WTC11 (cell line): ENCODE measurements around the gene CFAP206. TPM values are rescaled to one million over a fixed set of nuclear protein-coding genes. Genes with fewer than 3 reads are reported as not detected.

ENCODE experiments used
- ATAC-seq: fragments of 200-7000 bp; cut with Tn5 transposase; 2 replicates; pipeline ENCODE4 v1.10.0; 2021; ENCODE audit warnings: mild to moderate bottlenecking, moderate library complexity
- CTCF ChIA-PET: fragments of 300-600 bp; sonication (Branson Sonifier 250); formaldehyde crosslinking; loops from one replicate; lab custom pipeline; 2021; ENCODE audit warnings: antibody characterized with exemption; lab: Charles Lee
- POLR2A ChIA-PET: fragments of 350-600 bp; sonication (Branson Sonifier 250); formaldehyde crosslinking; loops from one replicate; lab custom pipeline; 2021; ENCODE audit warnings: antibody characterized with exemption; lab: Charles Lee
- DNase-seq: peaks from one replicate; pipeline ENCODE4 v3.0.0; 2021; ENCODE audit warnings: low spot score
- H3K27ac Mint-ChIP-seq: 2 replicates; pipeline ENCODE4 v1.8.0; 2021; ENCODE audit warnings: mixed read lengths
- H3K27me3 Mint-ChIP-seq: 2 replicates; pipeline ENCODE4 v1.8.0; 2021; ENCODE audit warnings: low read depth, mild to moderate bottlenecking, moderate library complexity, mixed read lengths
- H3K36me3 Mint-ChIP-seq: 2 replicates; pipeline ENCODE4 v1.8.0; 2021; ENCODE audit warnings: mixed read lengths
- H3K4me1 Mint-ChIP-seq: 2 replicates; pipeline ENCODE4 v1.8.0; 2022; ENCODE audit warnings: mixed read lengths
- H3K4me3 Mint-ChIP-seq: 2 replicates; pipeline ENCODE4 v1.8.0; 2021; ENCODE audit warnings: mild to moderate bottlenecking, moderate library complexity, mixed read lengths
- H3K9me3 Mint-ChIP-seq: 2 replicates; pipeline ENCODE4 v1.8.0; 2021; ENCODE audit warnings: mixed read lengths
- CREB1 ChIP-seq: sonication (generic); formaldehyde crosslinking; IDR thresholded peaks from 2 replicates; pipeline ENCODE4 v1.8.0; 2023; ENCODE audit warnings: mild to moderate bottlenecking, missing genetic modification reagents
- EMX1 ChIP-seq: fragments of 250-450 bp; sonication (Bioruptor Pico); IDR thresholded peaks from 2 replicates; pipeline ENCODE4 v1.8.0; 2021; ENCODE audit warnings: mild to moderate bottlenecking
- ETV6 ChIP-seq: sonication (generic); formaldehyde crosslinking; IDR thresholded peaks from 2 replicates; pipeline ENCODE4 v1.8.1; 2022; ENCODE audit warnings: mild to moderate bottlenecking, missing genetic modification reagents
- GRHL2 ChIP-seq: fragments of 250-450 bp; sonication (Bioruptor Pico); IDR thresholded peaks from 2 replicates; pipeline ENCODE4 v1.8.0; 2022; ENCODE audit warnings: mild to moderate bottlenecking, moderate library complexity; ENCODE audit not compliant: insufficient replicate concordance, severe bottlenecking
- GTF2I ChIP-seq: fragments of 250-450 bp; sonication (Bioruptor Pico); conservative IDR thresholded peaks from 2 replicates; pipeline ENCODE4 v1.4.0; 2021; ENCODE audit warnings: mild to moderate bottlenecking
- HMGA2 ChIP-seq: fragments of 250-450 bp; sonication (Bioruptor Pico); IDR thresholded peaks from 2 replicates; pipeline ENCODE4 v1.4.0; 2021; ENCODE audit warnings: mild to moderate bottlenecking, moderate library complexity
- JUN ChIP-seq: sonication (generic); formaldehyde crosslinking; IDR thresholded peaks from 2 replicates; pipeline ENCODE4 v1.8.0; 2023; ENCODE audit warnings: mild to moderate bottlenecking, missing genetic modification reagents
- NFE2L1 ChIP-seq: sonication (generic); formaldehyde crosslinking; IDR thresholded peaks from 2 replicates; pipeline ENCODE4 v1.8.1; 2023; ENCODE audit warnings: missing genetic modification reagents
- NR1H2 ChIP-seq: sonication (generic); formaldehyde crosslinking; IDR thresholded peaks from 2 replicates; pipeline ENCODE4 v1.9.0; 2021; ENCODE audit warnings: mild to moderate bottlenecking, moderate library complexity, missing genetic modification reagents
- SP1 ChIP-seq: sonication (generic); formaldehyde crosslinking; conservative IDR thresholded peaks from 2 replicates; pipeline ENCODE4 v1.8.1; 2022; ENCODE audit warnings: missing genetic modification reagents
- TCF7 ChIP-seq: sonication (generic); formaldehyde crosslinking; IDR thresholded peaks from 2 replicates; pipeline ENCODE4 v1.8.0; 2022; ENCODE audit warnings: mild to moderate bottlenecking, low read depth, missing genetic modification reagents, moderate library complexity
- ZNF138 ChIP-seq: sonication (generic); formaldehyde crosslinking; conservative IDR thresholded peaks from 2 replicates; pipeline ENCODE4 v1.8.1; 2022; ENCODE audit warnings: mild to moderate bottlenecking, moderate library complexity, missing genetic modification reagents
- ZNF219 ChIP-seq: sonication (generic); formaldehyde crosslinking; IDR thresholded peaks from 2 replicates; pipeline ENCODE4 v1.8.0; 2023; ENCODE audit warnings: missing genetic modification reagents, mild to moderate bottlenecking, borderline replicate concordance
- ZNF317 ChIP-seq: sonication (generic); formaldehyde crosslinking; IDR thresholded peaks from 2 replicates; pipeline ENCODE4 v1.8.1; 2023; ENCODE audit warnings: low read depth, mild to moderate bottlenecking, moderate library complexity, missing genetic modification reagents, borderline replicate concordance
- ZNF396 ChIP-seq: fragments of 250-450 bp; sonication (Bioruptor Pico); IDR thresholded peaks from 2 replicates; pipeline ENCODE4 v1.8.0; 2021; ENCODE audit warnings: mild to moderate bottlenecking, moderate library complexity, borderline replicate concordance
- ZNF423 ChIP-seq: fragments of 250-450 bp; sonication (Bioruptor Pico); IDR thresholded peaks from 2 replicates; pipeline ENCODE4 v2.1.2; 2022; ENCODE audit warnings: mild to moderate bottlenecking, moderate library complexity
- total RNA-seq: library from RNA; stranded (reverse); gene quantifications from 3 replicates; pipeline ENCODE4 v1.2.3, GENCODE V29; 2021
- TF ChIP-seq, protein P1 (sequence below): sonication (generic); formaldehyde crosslinking; IDR thresholded peaks from 2 replicates; pipeline ENCODE4 v1.8.0; 2022; ENCODE audit warnings: mild to moderate bottlenecking, missing genetic modification reagents
- TF ChIP-seq, protein P2 (sequence below): fragments of 250-450 bp; sonication (Bioruptor Pico); IDR thresholded peaks from 2 replicates; pipeline ENCODE4 v2.1.2; 2022; ENCODE audit warnings: mild to moderate bottlenecking, moderate library complexity
- TF ChIP-seq, protein P3 (sequence below): fragments of 250-450 bp; sonication (Bioruptor Pico); IDR thresholded peaks from 2 replicates; pipeline ENCODE4 v1.9.0; 2021; ENCODE audit warnings: moderate library complexity, mild to moderate bottlenecking, inconsistent platforms, borderline replicate concordance
- TF ChIP-seq, protein P4 (sequence below): fragments of 250-450 bp; sonication (Bioruptor Pico); IDR thresholded peaks from 2 replicates; pipeline ENCODE4 v1.9.0; 2021; ENCODE audit warnings: mild to moderate bottlenecking, borderline replicate concordance

CFAP206 gene
- total RNA-seq, 1 experiment from 2014 or later, result not detected

DNA sequence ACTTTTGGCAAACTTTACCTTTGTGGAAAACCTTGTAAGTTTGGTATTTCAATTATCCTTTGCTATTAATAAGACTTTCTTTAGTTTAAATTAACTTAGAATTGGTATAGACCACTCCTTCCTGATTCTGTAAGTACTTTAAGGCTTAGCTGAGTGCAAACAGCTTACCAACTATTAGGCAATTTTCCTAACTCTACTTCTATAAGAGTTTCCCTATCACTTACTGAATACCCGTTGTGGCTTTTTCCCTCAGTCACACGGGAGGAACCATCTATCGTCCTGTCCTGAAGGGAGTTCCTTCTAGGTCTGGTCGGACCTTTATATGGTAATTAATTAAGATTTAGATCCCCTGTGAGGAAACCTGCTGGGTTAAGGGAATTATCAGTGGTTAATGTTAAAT lies 74.6 kb downstream of the CFAP206 start (continued):
- TF ChIP-seq, protein P1, sequence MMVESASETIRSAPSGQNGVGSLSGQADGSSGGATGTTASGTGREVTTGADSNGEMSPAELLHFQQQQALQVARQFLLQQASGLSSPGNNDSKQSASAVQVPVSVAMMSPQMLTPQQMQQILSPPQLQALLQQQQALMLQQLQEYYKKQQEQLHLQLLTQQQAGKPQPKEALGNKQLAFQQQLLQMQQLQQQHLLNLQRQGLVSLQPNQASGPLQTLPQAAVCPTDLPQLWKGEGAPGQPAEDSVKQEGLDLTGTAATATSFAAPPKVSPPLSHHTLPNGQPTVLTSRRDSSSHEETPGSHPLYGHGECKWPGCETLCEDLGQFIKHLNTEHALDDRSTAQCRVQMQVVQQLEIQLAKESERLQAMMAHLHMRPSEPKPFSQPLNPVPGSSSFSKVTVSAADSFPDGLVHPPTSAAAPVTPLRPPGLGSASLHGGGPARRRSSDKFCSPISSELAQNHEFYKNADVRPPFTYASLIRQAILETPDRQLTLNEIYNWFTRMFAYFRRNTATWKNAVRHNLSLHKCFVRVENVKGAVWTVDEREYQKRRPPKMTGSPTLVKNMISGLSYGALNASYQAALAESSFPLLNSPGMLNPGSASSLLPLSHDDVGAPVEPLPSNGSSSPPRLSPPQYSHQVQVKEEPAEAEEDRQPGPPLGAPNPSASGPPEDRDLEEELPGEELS (CRISPR knock-in tag), result no peak
- TF ChIP-seq GTF2I (CRISPR knock-in tag) (no peak), SP1 (CRISPR knock-in tag) (no peak), EMX1 (CRISPR knock-in tag) (no peak), CREB1 (CRISPR knock-in tag) (no peak), NR1H2 (CRISPR knock-in tag) (no peak)
- TF ChIP-seq, protein P2, sequence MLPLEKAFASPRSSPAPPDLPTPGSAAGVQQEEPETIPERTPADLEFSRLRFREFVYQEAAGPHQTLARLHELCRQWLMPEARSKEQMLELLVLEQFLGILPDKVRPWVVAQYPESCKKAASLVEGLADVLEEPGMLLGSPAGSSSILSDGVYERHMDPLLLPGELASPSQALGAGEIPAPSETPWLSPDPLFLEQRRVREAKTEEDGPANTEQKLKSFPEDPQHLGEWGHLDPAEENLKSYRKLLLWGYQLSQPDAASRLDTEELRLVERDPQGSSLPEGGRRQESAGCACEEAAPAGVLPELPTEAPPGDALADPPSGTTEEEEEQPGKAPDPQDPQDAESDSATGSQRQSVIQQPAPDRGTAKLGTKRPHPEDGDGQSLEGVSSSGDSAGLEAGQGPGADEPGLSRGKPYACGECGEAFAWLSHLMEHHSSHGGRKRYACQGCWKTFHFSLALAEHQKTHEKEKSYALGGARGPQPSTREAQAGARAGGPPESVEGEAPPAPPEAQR (CRISPR knock-in tag), result no peak

DNA sequence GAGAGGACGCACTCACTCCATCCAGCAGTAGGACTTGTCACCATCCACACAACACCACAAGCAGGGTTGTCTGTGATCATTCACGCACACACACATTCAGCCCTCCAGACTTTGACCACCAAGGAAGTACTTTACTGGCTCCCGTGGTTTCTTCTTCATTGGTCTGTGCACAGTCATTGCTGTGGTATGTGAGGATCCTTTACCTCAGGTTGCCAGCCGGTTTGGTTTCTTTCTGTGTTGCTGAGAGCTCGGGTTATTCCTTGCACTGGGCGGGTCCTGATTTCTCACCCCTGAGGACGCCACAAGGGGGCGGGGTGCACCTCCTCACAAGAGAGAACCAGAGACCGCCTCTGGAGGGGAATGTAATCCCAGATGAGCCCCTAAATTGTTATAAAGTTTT lies 76.2 kb downstream of the CFAP206 start:
- ATAC-seq (peak; percentile 99), DNase-seq (peak; percentile 86)
- Mint-ChIP-seq H3K4me3 (peak overlapping the region; percentile 43), H3K27me3 (no peaks in the 10 kb centered on the region), H3K27ac (peak overlapping the region; percentile 95), H3K36me3 (peaks cover 3% of the 10 kb centered on the region; the same call in 1 of the 2 replicates), H3K4me1 (peaks cover 21% of the 10 kb centered on the region), H3K9me3 (peaks cover 5% of the 10 kb centered on the region)
- ChIA-PET POLR2A (interaction anchor here (0.6 kb wide), 1 partner anchor 10 kb away, joined by 3 read pairs; no protein-coding TSS in a partner anchor), CTCF (interaction anchor here (0.6 to 1.0 kb wide), 12 partner anchors 11 to 1208 kb away, joined by 3 to 6 read pairs (median 4); no protein-coding TSS in a partner anchor)
- TF ChIP-seq, protein P1 (CRISPR knock-in tag), result no peak
- TF ChIP-seq, protein P3, sequence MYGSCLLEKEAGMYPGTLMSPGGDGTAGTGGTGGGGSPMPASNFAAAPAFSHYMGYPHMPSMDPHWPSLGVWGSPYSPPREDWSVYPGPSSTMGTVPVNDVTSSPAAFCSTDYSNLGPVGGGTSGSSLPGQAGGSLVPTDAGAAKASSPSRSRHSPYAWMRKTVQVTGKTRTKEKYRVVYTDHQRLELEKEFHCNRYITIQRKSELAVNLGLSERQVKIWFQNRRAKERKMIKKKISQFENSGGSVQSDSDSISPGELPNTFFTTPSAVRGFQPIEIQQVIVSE (CRISPR knock-in tag), result no peak
- TF ChIP-seq GRHL2 (CRISPR knock-in tag) (no peak), NFE2L1 (CRISPR knock-in tag) (no peak), ZNF219 (CRISPR knock-in tag) (no peak), ZNF396 (no peak), ZNF423 (CRISPR knock-in tag) (no peak), ZNF138 (CRISPR knock-in tag) (no peak), ZNF317 (CRISPR knock-in tag) (no peak), GTF2I (CRISPR knock-in tag) (no peak), JUN (CRISPR knock-in tag) (no peak), HMGA2 (CRISPR knock-in tag) (no peak), ETV6 (no peak), TCF7 (CRISPR knock-in tag) (no peak)
- TF ChIP-seq, protein P4, sequence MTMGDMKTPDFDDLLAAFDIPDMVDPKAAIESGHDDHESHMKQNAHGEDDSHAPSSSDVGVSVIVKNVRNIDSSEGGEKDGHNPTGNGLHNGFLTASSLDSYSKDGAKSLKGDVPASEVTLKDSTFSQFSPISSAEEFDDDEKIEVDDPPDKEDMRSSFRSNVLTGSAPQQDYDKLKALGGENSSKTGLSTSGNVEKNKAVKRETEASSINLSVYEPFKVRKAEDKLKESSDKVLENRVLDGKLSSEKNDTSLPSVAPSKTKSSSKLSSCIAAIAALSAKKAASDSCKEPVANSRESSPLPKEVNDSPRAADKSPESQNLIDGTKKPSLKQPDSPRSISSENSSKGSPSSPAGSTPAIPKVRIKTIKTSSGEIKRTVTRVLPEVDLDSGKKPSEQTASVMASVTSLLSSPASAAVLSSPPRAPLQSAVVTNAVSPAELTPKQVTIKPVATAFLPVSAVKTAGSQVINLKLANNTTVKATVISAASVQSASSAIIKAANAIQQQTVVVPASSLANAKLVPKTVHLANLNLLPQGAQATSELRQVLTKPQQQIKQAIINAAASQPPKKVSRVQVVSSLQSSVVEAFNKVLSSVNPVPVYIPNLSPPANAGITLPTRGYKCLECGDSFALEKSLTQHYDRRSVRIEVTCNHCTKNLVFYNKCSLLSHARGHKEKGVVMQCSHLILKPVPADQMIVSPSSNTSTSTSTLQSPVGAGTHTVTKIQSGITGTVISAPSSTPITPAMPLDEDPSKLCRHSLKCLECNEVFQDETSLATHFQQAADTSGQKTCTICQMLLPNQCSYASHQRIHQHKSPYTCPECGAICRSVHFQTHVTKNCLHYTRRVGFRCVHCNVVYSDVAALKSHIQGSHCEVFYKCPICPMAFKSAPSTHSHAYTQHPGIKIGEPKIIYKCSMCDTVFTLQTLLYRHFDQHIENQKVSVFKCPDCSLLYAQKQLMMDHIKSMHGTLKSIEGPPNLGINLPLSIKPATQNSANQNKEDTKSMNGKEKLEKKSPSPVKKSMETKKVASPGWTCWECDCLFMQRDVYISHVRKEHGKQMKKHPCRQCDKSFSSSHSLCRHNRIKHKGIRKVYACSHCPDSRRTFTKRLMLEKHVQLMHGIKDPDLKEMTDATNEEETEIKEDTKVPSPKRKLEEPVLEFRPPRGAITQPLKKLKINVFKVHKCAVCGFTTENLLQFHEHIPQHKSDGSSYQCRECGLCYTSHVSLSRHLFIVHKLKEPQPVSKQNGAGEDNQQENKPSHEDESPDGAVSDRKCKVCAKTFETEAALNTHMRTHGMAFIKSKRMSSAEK (CRISPR knock-in tag), result no peak
